GM23248 (cell line): ENCODE data around the gene ARAP3.

ENCODE experiments used
- EZH2 ChIP-seq: fragments of 200-600 bp; sonication (generic); IDR thresholded peaks from 2 replicates; pipeline ENCODE4 v1.6.1; 2018; ENCODE audit warnings: antibody characterized with exemption, mild to moderate bottlenecking; ENCODE audit not compliant: insufficient read depth, poor library complexity, severe bottlenecking
- EZH2phosphoT487 ChIP-seq: fragments of 200-600 bp; sonication (generic); IDR thresholded peaks from 2 replicates; pipeline ENCODE4 v1.6.1; 2018; ENCODE audit warnings: antibody characterized with exemption, moderate library complexity, mild to moderate bottlenecking, low read depth; ENCODE audit not compliant: insufficient read depth

- TF ChIP-seq EZH2: no peak
- no peak for TF ChIP-seq EZH2phosphoT487
Observed at GRCh38 chr5:141638771-141639170, 43.3 kb downstream of the ARAP3 start.
